Kidney epithelial cell (primary cell): ENCODE measurements around the gene RNF8. TPM values are rescaled to one million over a fixed set of nuclear protein-coding genes. Genes with fewer than 3 reads are reported as not detected.
"Not testable (repeated sequence)": the region's sequence is repeated elsewhere in the genome, so short reads cannot be mapped to it uniquely, and the experiment has no call there.

Source experiments
- DNase-seq: peaks from one replicate; pipeline ENCODE4 v3.0.0-alpha.2; 2010; ENCODE audit warnings: low read depth
- H3K27me3 ChIP-seq: 2 replicates; pipeline ENCODE4 v1.6.0; 2011; ENCODE audit warnings: low read length; ENCODE audit not compliant: control insufficient read depth, insufficient read depth
- H3K36me3 ChIP-seq: 2 replicates; pipeline ENCODE4 v1.5.1; 2011; ENCODE audit warnings: low read length; ENCODE audit not compliant: control insufficient read depth, insufficient read depth
- H3K4me3 ChIP-seq: 2 replicates; pipeline ENCODE4 v1.5.1; 2011; ENCODE audit warnings: low read depth, mild to moderate bottlenecking, control low read depth, low read length
- total RNA-seq: library from RNA; depleted of rRNA; stranded (reverse); fragments of >200 nt; gene quantifications from 2 replicates; pipeline ENCODE4 v1.2.3, GENCODE V29; 2015
- TF ChIP-seq, protein P1 (sequence below): IDR thresholded peaks from 2 replicates; pipeline ENCODE4 v1.5.1; 2011; ENCODE audit warnings: mild to moderate bottlenecking, moderate library complexity, low read length, control low read depth, inconsistent platforms; ENCODE audit not compliant: insufficient read depth, poor library complexity, severe bottlenecking

RNF8 gene
- total RNA-seq, 1 donor from 2014 or later: 16.8 TPM

DNA sequence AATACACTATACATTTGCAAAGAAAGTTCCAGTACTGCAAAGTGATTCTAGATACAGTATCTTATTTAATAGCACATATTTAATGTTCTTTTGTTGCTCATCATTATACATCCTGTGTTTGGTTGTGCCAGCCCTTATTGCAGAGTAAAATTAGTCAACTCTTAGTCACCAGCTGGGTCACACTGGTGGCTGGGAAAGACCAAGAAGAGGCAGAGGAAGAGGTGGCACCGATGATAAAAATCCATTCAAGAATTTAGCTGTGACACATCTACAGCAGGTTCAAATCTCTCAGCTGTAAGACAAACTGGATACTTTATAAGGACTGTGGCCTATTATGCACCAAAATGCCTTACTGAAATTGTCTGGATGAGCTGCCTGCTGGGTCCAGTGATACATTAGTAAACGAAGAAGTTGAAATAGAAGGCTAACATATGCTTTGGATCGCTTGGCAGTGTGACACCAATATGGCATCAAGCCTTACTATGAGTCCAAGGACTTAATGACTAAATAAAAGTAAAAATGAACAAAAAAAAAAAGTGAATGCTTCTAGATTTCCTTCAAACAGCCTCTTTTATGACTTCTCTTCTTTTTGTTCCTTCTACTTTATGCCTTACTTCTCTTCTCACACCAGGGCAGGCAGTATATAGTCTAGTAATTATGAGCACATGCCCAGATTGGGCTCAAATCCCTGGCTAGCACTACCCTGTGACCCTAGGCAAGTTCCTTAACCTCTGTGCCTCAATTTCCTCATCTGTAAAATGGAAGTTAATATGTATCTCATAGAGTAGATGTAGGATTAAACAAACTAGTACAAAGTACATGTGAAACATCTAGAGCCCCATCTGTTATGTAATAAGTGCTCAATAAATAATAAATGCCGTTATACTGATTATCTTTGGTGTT lies 29.4 kb upstream of the RNF8 start:
- no peak overlapping the region for H3K4me3 ChIP-seq
- H3K36me3 ChIP-seq: no peaks in the 10 kb centered on the region
- DNase-seq: no peak
- TF ChIP-seq, protein P1, sequence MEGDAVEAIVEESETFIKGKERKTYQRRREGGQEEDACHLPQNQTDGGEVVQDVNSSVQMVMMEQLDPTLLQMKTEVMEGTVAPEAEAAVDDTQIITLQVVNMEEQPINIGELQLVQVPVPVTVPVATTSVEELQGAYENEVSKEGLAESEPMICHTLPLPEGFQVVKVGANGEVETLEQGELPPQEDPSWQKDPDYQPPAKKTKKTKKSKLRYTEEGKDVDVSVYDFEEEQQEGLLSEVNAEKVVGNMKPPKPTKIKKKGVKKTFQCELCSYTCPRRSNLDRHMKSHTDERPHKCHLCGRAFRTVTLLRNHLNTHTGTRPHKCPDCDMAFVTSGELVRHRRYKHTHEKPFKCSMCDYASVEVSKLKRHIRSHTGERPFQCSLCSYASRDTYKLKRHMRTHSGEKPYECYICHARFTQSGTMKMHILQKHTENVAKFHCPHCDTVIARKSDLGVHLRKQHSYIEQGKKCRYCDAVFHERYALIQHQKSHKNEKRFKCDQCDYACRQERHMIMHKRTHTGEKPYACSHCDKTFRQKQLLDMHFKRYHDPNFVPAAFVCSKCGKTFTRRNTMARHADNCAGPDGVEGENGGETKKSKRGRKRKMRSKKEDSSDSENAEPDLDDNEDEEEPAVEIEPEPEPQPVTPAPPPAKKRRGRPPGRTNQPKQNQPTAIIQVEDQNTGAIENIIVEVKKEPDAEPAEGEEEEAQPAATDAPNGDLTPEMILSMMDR: no peak
- no peaks in the 10 kb centered on the region for H3K27me3 ChIP-seq

DNA sequence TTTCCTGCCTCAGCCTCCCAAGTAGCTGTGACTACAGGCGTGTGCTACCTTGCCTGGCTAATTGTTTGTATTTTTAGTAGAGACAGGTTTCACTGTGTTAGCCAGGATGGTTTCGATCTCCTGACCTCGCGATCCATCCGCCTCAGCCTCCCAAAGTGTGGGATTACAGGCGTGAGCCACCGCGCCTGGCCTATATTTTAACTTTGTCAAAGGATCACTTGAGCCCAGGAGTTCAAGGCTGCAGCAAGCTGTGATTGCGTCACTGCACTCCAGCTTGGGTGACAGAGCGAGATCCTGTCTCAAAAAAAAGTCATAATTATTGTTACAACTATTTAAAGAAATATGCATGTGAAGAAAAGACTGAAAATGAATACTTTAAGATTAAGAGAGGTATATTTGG lies 23.4 kb upstream of the RNF8 start:
- not testable (repeated sequence) for H3K27me3 ChIP-seq, H3K36me3 ChIP-seq, DNase-seq, H3K4me3 ChIP-seq

DNA sequence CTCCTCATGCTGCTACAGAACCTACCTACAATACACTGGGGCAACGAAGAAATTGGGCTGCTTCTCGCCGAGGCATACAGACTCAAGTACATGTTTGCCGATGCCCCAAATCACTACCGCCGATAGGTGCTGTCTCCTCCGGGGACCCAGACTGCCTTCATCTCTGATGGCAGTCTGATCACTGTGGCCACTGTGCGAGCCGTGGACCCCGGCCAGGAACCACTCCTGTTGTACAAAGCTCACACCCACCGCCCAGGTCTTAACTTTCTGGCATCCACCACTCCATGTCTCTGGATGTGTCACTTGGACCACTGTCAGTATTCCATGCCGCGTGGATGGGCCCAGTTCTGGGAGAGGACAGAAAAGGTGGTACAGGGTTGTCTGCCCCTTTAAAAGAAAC lies 22.7 kb upstream of the RNF8 start:
- no peak overlapping the region for H3K4me3 ChIP-seq
- TF ChIP-seq, protein P1: no peak
- H3K27me3 ChIP-seq: no peaks in the 10 kb centered on the region
- no peak for DNase-seq
- no peaks in the 10 kb centered on the region for H3K36me3 ChIP-seq

- no peak for DNase-seq
- Histone ChIP-seq H3K4me3 (no peak overlapping the region), H3K27me3 (no peaks in the 10 kb centered on the region), H3K36me3 (no peaks in the 10 kb centered on the region)
- TF ChIP-seq, protein P1: no peak
These were observed 20.9 kb upstream of the RNF8 start for GRCh38 chr6:37332894-37333293.

DNA sequence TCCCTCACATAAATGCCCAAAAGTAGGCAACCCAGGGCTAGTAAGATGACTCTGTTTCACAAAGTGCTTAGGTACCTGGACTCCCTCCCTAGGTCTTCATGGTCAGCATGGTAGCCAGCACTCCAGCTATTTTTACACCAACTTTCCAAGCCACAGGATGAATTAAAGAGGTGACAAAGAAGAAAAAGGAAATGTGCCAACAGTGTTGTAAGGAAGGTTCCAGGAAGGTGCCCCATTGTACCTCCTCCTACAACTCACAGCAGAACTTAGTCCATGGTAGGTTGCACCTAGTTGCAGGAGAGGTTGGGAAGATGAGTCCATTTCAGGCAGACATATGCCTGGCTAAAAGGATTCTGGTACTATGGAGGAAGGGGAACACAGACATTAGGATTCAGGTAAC lies 19.7 kb upstream of the RNF8 start:
- no peak for DNase-seq
- Histone ChIP-seq H3K27me3 (no peaks in the 10 kb centered on the region), H3K4me3 (no peak overlapping the region), H3K36me3 (no peaks in the 10 kb centered on the region)
- TF ChIP-seq, protein P1: no peak

DNA sequence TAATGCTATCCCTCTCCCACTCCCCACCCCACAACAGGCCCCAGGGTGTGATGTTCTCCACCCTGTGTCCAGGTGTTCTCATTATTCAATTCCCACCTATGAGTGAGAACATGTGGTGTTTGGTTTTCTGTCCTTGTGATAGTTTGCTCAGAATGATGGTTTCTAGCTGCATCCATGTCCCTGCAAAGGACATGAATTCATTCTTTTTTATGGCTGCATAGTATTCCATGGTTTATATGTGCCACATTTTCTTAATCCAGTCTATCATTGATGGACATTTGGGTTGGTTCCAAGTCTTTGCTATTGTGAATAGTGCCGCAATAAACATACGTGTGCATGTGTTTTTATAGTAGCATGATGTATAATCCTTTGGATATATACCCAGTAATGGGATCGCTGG lies 15.5 kb upstream of the RNF8 start:
- not testable (repeated sequence) for H3K4me3 ChIP-seq, H3K27me3 ChIP-seq, H3K36me3 ChIP-seq, DNase-seq

- H3K36me3 ChIP-seq: no peaks in the 10 kb centered on the region
- no peak overlapping the region for H3K4me3 ChIP-seq
- TF ChIP-seq, protein P1: no peak
- DNase-seq: no peak
- H3K27me3 ChIP-seq: no peaks in the 10 kb centered on the region
These were observed 15.0 kb upstream of the RNF8 start for GRCh38 chr6:37338745-37339255.
